ENCODE measurements around the gene TOLLIP.
A peak's percentile ranks its signal among the peaks of the same experiment; 100 is the strongest.
"Not testable (repeated sequence)": the region's sequence is repeated elsewhere in the genome, so short reads cannot be mapped to it uniquely, and the experiment has no call there.

TOLLIP gene

DNA sequence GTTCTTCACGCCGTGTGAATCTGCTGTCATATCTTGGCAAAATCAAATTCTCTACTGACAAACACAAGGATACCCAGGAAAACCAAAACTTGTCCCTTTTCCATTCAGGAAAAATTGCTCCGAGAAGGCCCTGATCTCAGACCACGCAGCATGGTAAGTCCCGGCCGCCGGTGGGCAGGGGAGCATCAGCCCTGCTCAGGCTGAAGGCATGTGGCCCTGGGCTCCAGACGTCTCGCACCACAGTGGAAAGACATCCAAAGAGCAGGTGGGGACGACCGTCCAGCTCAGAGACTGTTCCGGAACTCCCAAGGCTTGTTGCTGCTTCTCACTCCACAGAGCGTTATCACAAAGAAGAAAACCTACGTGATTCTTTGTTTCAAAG is 29.8 kb downstream of the TOLLIP start:
- no peak for DNase-seq

DNA sequence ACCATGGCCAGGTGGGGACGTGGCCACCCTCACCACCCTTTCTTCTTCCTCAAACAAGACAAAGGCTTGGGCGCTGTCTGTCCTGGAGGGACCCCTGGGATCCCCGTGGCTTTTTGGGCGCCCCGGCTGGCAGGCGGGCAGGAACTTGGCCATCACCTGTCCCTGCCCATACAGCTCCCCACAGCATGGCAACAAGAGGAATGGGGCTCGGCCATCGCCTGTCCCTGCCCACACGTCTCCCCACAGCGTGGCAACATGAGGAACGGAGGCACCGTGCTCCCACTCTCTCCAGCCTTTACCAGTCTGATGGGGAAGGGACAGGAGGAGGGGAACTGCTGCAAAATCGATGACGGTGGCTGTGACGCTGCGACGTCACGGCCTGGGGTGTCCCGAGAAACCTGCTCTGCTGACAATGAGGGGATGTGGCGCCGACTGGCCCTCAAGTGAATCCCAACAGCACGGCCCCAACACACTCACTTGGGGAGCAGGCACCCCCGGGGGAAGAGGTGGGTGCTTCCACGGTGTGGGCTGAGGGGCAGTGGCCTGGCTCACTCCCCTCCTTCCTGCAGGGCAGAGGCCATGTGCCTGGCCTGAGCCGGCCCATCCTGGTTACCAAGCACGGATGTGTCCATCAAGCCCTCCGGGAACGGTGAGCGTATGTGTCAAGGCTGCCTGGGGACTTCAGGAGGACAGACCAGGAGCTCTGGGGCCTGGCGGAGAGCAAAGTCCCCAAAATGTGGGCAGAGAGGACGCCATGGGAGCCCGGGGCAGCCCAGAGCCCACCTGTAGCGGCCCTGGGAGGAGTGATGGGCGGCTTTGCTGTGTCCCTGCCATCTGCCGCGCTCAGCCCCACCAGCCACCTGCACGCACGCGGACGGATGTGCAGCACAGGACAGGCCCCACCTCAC is 30.4 kb downstream of the TOLLIP start:
- DNase-seq, result no peak

DNA sequence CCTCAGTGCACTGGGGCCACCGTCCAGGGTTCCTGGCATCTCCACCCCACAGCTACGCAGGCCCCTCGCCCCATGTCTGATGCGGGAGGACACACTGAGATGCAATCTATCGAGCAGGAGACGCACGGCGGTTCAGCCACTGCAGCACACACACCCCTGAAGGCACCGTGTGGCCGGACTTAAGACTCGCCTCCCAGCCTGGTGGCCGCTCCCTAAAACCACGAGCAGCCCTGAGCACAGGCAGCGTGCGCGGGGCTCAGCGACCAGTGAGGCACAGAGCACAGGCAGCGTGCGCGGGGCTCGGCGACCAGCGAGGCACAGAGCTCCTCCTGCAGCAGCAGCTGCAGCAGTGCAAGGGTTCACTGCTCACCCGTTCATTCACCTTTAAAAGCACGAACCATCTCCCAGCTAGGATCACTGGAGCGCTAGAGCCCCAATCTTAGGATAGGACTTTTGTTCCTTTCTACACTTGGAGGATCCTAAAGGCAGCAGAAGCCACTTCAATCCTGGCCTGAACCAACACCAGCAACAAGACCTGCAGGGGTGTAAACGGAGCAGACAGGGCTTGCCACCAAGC is 31.4 kb downstream of the TOLLIP start:
- DNase-seq, result no peak

DNA sequence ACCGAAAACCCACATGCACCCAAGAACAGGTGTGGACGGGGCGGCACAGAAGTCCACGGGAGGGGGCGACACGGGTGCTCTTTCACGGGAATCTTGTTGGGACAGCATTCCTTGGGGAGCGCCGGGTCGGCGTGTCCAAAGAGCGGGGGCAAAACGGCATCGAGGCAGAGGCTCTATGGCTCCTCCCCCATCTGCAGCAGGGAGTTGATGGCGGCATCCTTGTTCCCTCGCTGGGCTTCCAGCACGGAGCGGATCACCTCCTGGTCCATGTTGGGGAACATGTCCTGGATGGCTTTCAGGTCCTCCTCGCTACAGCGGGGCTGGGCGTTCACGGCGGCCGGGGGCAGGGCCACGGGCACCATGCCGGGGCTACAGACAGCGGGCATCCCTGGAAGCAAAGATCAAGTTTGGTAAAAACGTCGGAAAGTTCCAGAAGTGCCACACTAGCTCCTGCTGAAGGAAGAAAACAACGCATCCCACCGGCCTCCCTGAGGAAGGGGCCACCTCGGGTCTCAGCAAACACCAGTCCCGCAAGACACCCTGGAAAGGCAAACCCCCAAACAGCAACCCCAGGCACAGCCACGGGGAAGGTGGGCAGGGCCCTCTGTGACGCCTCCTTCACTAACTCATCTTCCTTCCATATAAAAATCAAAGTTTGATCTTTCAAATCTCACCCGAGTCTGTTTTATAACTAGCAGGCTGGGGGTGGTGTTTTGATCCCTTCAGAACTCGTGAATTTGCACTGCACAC is 32.4 kb downstream of the TOLLIP start:
- no peak for DNase-seq

- no peak for DNase-seq
Observed at GRCh38 chr11:1276041-1276790, 33.2 kb downstream of the TOLLIP start.

GRCh38 chr11:1275021-1275420 is 34.4 kb downstream of the TOLLIP start:
- no peak for DNase-seq

DNA sequence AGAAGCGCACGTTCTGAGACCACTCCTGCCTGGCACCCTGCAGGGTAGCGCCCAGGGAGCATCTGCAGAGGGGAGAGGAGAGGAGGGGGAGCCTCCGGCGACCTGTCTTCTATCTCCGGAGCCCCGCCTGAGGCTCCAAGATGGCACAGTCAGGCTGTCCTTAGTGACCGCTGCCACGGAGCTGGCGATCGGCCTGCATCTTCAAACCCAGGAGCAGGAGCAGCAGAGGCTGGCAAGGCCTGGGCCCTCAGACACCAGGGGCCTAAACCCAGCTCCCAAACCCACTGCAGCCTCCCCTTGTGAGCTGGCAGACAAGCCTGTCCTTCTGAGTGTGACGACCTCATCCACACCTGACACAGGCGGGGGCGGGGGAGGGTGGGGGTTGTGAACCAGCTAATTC is 34.9 kb downstream of the TOLLIP start:
- no peak for DNase-seq

GRCh38 chr11:1272531-1272930 is 36.9 kb downstream of the TOLLIP start:
- DNase-seq, result no peak

DNA sequence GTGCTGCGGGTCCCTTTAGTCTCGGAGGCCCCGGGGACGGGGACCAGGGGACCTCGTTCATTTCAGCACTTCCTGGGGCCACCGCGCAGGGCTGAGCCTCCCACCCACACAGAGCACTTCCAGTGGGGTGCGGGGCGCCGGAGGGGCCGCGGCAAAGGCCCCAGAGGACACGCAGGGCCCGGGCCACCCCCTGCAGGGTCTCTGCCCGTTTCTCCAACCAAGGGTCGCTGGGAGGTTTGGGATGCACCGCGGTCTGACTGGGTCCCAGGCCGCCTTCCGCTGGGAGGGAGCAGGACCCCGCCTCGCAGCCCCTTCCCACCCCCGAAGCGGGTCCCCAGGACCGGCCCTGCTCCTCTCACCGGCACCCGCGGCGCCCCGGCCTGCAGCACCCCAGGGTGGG is 37.5 kb downstream of the TOLLIP start:
- no peak for DNase-seq

GRCh38 chr11:1271406-1271805 is 38.0 kb downstream of the TOLLIP start:
- DNase-seq, result no peak

DNA sequence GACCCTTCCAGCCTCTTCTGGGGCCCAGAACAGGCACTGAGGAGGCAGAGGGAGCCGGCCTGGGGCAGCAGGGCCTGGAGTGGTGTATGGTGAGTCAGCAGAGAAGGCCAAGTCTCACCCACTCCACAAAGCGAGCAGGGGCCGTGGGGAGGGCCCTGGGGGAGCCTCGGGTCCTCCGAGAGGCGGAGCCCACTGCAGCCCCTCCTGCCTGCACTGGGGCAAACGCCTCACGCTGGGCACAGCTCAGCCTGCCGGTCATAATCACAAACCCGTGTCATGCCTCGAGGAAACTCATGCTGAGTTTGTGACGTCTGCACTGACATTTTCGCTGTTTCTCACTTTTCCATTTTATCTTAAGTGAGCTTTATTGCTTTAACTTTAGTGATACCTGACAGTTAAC is 38.4 kb downstream of the TOLLIP start:
- no peak for DNase-seq

DNA sequence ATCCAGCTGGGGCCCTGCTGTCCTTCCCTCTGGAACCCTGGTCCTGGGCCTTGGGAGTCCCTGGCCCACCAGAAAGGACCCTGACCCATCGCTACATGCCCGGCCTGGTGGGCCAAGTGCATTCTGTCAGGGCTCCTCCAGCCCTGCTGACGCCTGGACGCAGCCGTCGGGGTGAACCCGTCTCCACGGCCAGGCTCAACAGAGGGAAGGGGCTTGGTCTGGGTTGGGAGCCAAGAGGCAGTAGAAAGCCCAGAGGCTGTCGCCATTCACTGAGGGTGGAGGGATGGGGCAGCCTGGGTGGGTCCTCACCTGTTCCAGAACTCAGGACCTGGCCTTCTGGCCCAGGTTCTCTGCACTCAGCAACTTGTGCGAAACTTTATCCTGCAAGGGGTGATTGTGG is 39.0 kb downstream of the TOLLIP start:
- no peak for DNase-seq

DNA sequence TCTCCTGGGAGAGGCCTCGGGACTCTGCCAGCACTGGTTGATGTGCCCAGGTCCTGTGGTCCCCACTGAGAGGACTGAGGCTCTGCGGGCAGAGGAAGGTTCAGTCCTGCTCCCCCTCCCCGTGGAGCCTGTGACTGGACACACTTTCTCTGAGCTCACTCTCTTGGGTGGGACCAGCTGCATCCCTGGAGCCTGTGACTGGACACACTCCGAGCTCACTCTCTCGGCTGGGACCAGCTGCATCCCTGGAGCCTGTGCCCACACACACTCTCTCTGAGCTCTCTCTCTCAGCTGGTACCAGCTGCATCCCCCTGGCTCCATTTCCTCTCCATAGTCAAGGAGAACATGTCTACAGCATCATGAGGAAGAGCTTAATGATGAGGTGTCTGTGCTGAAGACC is 39.5 kb downstream of the TOLLIP start:
- DNase-seq, result no peak

DNA sequence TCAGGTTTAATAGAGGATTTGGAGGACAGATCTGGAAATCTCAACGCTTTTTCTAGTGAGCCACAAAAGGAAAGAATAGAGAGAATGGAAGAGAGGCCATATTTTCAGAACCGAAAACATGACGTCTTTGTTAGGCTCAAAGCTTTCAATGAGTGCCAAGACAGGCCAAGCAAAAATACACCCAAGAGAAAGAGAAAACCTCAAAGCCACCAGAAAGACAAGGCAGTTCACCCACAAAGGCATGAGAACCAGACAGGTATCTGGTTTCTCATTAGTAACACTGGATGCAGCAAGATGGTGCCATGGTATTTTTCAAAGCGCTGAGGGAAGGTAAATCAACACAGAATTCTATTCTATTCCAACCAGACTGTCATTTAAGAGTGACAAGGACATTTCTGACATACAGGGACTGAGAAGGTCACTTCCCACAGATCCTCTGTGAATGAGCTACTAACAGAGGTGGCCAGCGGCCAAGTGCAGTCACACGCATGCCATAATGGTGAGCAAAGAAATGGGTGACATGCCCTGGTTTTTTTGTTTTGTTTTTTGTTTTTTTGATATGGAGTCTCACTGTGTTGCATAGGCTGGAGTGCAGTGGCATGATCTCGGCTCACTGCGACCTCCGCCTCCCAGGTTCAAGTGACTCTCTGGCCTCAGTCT is 41.9 kb downstream of the TOLLIP start:
- no peak for DNase-seq

DNA sequence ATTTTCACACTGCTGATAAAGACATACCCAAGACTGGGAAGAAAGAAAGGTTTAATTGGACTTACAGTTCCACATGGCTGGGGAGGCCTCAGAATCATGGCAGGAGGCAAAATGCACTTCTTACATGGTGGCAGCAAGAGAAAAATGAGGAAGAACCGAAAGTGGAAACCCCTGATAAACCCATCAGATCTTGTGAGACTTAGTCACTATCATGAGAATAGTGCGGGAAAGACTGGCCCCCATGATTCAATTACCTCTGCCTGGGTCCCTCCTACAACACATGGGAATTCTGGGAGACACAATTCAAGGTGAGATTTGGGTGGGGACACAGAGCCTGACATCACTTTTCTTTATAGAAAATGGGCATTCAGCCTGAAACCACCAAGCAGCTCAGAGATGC is 42.5 kb downstream of the TOLLIP start:
- not testable (repeated sequence) for DNase-seq

- DNase-seq, result not testable (repeated sequence)
Observed at GRCh38 chr11:1265480-1265879, 44.0 kb downstream of the TOLLIP start.

DNA sequence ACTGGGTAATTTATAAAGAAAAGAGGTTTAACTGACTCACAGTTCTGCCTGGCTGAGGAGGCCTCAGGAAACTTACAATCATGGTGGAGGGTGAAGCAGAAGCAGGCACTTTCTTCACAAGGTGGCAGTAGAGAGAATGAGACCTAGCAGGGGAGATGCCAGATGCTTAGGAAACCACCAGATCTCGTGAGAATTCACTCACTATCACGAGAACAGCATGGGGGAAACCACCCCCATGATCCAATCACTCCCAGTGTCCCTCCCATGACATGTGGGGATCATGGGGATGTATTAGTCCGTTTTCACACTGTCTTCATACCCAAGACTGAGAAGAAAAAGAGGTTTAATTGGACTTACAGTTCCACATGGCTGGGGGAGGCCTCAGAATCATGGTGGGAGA is 45.0 kb downstream of the TOLLIP start:
- DNase-seq, result not testable (repeated sequence)

- DNase-seq, result no peak
Observed at GRCh38 chr11:1263010-1263409, 46.4 kb downstream of the TOLLIP start.

GRCh38 chr11:1262172-1263006 is 47.0 kb downstream of the TOLLIP start:
- DNase-seq, result peak; percentile 8

DNA sequence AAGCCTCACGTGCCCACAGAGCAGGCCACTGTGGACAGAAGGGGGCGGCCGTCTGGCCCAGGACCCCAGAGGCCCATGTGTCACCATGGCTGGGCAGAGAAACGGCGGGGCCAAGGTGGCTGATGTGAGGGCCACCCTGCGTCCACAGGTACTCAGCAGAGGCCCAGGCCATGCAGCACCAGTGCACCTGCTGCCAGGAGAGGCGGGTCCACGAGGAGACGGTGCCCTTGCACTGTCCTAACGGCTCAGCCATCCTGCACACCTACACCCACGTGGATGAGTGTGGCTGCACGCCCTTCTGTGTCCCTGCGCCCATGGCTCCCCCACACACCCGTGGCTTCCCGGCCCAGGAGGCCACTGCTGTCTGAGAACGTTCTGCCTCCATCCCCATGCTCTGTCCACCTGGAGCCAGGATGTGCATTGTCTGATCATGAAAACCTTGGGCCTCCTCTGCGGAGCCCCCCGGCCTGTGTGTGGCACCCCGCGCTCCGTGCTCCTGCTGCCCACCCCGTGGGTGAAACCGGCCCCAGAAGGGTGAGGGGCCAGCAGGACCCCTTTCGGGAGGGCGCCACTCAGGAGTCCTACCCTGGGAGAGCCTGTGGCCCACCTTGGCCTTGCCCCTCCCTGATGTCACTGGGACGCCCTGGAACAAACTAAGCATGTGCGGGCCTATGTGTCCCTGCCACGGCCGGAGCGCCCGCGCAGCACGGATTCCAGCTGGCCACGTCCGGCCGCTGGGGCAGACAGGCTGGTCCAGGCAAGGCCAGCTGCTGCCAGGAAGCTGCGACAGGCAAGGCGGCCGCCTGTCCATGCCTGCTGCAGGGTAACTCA is 48.0 kb downstream of the TOLLIP start:
- DNase-seq, result no peak

GRCh38 chr11:1260620-1261019 is 48.8 kb downstream of the TOLLIP start:
- DNase-seq, result no peak

Data from SHP77 treated with DMSO at 0.1 percent for 48 hours (cell line).